GM20431 (cell line): ENCODE results near the gene HAS3.
"Not testable (repeated sequence)": the region's sequence is repeated elsewhere in the genome, so short reads cannot be mapped to it uniquely, and the experiment has no call there.

Experiments used
- in situ Hi-C: fragments of 300-500 bp; cut with MseI, MboI; formaldehyde crosslinking; loops from one replicate; pipeline ENCODE4 v1.15.0; 2020; ENCODE audit warnings: low sequenced_read_pairs; ENCODE audit not compliant: unreplicated experiment

The HAS3 gene, protein sequence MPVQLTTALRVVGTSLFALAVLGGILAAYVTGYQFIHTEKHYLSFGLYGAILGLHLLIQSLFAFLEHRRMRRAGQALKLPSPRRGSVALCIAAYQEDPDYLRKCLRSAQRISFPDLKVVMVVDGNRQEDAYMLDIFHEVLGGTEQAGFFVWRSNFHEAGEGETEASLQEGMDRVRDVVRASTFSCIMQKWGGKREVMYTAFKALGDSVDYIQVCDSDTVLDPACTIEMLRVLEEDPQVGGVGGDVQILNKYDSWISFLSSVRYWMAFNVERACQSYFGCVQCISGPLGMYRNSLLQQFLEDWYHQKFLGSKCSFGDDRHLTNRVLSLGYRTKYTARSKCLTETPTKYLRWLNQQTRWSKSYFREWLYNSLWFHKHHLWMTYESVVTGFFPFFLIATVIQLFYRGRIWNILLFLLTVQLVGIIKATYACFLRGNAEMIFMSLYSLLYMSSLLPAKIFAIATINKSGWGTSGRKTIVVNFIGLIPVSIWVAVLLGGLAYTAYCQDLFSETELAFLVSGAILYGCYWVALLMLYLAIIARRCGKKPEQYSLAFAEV

GRCh38 chr16:69105501-69106361, at the start of gene HAS3:
Gene HAS3 (plus strand): TSS chr16:69105653. CDS start chr16:69109396, 3,743 bp downstream.
- in situ Hi-C loops: loop anchor here (25.0 kb wide), 3 partner anchors 218 to 568 kb away; partner anchors contain the start of gene ZFP90

DNA sequence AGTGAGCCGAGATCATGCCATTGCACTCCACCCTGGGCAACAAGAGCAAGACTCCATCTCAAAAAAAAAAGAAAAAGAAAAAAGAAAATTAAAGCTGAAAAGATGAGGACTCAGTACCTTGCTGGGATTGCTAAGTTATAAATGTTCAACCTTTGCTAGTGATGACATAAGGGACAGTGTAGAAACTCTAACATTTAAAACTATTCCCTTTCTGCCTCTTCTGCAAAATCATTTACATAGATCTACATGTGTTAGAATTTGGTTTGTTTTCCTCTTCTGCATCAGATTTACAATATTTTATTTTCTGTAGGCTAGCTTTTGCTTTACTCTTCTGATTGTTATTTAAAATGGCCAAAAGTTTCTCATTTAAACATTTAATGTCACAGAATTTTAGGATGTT, 49.5 kb upstream of the HAS3 start:
- in situ Hi-C loops: no loop called here

DNA sequence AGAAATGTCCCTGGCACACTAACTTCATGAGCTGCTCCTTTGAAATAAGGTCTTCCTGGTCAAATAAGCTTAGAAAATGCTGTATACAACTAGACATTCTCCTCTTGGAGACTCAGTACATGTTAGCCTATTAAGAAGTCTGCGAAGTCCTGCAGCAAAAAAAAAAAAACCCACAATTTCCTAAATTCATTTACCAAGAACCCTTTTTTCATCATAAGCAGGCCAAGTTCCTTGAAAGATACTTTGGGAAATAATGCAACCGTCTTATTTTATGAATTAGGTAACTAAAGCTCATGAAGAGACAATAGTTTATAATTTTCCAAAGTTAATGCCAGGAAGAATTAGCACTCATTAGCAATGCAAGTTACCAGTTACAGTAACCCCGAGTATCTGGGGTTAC, 49.0 kb upstream of the HAS3 start:
- in situ Hi-C loops: no loop called here

- in situ Hi-C loops: no loop called here
Measured at GRCh38 chr16:69057400-69058378, 47.8 kb upstream of the HAS3 start.

- in situ Hi-C loops: not testable (repeated sequence)
Measured at GRCh38 chr16:69063491-69063890, 42.0 kb upstream of the HAS3 start.

- in situ Hi-C loops: no loop called here
Measured at GRCh38 chr16:69064124-69064763, 41.2 kb upstream of the HAS3 start.

DNA sequence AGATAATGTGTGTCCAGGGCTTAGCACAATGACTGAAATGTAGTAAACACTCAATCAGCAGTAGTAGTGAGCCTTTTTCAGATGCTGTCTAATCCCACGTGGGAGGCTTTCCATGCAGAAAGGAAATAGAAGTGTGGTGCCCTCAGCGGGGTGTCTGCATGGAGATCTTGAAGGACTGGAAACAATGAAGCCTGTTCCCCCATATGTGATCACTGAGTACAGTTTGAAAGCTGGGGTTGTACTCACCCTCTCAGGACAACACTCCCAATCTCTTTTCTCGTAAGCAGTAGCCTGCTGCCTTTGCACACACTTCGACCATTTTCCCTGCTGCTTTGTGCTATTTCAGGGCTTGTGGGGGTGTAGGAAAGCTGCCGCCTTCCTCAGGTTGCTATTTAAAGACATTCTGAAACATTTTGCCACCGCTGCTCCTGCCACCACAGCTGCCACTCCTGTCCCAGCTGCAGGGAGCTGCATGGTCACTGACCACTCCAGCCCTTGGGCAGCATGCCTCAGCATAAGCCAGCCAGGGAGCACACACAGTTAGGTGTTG, 40.6 kb upstream of the HAS3 start:
- in situ Hi-C loops: no loop called here

- in situ Hi-C loops: no loop called here
Measured at GRCh38 chr16:69069504-69069903, 35.9 kb upstream of the HAS3 start.

GRCh38 chr16:69071036-69071435, 34.4 kb upstream of the HAS3 start:
- in situ Hi-C loops: no loop called here

GRCh38 chr16:69072640-69072974, 32.8 kb upstream of the HAS3 start:
- in situ Hi-C loops: no loop called here

- in situ Hi-C loops: no loop called here
Measured at GRCh38 chr16:69073181-69073702, 32.2 kb upstream of the HAS3 start.

- in situ Hi-C loops: no loop called here
Measured at GRCh38 chr16:69077251-69077650, 28.2 kb upstream of the HAS3 start.

DNA sequence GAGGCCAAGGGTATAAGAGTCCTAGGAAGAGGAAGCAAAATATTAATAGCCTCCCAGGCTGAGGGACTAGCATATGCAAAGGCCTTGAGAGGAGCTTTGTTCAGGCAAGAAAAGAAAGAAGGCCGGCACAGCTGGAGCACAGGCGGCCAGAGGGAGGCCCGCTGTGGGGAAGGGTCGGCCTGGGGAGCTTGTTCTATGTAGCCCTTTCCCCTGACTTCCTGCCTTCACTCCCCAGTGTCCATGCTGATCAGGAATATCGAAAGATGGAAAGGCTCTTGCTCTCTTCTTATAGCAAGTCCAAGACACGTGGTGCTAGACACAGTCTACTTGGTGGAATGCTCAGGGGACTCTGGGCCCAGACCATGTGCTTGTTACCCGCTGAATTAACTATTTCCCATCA, 27.4 kb upstream of the HAS3 start:
- in situ Hi-C loops: no loop called here

- in situ Hi-C loops: no loop called here
Measured at GRCh38 chr16:69079697-69080096, 25.8 kb upstream of the HAS3 start.

DNA sequence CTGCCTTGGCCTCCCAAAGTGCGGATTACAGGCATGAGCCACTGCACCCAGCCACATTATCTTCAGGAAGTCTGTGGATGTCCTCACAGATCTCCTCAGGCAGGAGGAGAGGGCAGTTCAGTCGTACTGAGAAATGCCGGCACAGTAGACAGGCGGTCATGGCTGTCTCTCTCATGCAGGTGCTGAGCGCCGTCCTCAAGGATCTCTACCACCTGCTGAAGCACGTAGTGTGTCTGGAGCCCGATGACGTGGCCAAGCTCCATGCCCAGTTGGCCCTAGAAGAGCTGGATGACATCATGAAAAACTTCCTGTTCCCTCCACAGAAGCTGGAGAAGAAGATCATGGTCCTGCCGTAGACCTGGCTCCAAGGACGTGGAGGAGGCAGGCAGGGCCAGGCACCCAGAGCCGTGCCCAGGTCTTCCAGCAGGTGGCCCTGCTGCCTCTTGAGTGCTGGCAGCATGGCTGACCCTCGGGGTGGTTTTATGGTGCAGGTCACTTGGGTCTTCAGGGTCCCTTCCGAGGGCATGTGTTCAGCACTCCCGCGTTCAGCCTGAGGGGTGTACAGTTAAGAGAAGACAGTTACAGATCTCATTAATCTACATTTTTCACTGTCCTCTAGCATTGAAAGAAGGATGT, 22.0 kb upstream of the HAS3 start:
- in situ Hi-C loops: no loop called here

DNA sequence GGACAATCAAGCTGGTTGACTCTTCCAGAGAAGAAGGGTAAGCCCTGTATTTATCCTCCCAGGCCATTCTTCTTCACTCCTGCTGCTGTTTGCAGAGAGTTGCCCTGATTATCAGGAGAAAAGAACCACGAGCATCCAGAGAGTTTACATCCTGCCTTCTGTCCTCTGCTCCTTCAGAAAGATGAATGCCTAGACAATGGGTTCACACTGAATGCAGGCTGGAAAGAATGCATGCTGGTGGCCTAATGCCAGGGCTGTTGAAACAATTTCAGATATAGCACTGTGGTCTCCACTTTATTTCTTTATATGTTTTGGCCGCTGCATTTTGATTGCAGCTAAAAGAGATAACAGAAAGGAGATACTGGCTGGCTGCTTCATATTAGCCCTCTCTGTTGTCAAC, 21.2 kb upstream of the HAS3 start:
- in situ Hi-C loops: no loop called here

DNA sequence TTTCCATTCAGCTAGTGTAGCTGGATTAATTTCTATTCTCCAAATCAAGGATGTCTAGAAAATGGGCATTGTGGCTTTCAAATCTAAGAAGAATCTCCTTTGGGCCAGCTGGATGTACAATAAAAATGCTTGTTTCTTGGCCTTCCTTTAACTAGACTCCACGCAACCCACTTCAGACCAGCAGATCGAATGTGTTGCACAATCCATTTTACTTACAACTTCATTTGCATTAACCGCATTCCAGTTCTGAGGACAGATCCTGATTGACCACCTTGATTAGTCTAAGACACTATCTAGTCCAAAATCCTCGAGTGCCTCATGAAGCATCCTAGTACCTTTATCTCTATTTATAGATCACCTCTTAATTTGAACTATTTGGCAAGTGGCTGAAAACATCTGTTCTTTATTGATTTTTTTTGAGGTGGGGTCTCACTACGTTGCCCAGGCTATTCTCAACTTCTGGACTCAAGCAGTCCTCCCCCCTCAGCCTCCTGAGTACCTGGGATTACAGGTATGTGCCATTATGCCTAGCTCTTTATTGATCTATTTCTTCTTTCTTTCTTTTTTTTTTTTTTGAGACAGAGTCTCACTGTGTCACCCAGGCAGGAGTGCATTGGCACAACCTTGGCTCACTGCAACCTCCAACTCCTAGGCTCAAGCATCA, 20.3 kb upstream of the HAS3 start:
- in situ Hi-C loops: no loop called here

- in situ Hi-C loops: no loop called here
Measured at GRCh38 chr16:69087161-69087581, 18.3 kb upstream of the HAS3 start.
